H1 (cell line): ENCODE measurements around the gene PXMP4. TPM values are rescaled to one million over a fixed set of nuclear protein-coding genes. Genes with fewer than 3 reads are reported as not detected.

Experiments used
- KDM5A ChIP-seq: fragments of 200-600 bp; IDR thresholded peaks from 2 replicates; pipeline ENCODE4 v1.7.1; 2012; ENCODE audit warnings: mild to moderate bottlenecking, low read length, inconsistent platforms, mixed read lengths
- polyA plus RNA-seq, 7 experiments: library from polyadenylated mRNA; depleted of rRNA in 3 of 7; stranded (reverse) in 5 of 7; unstranded in 2 of 7; fragments of >200 nt in 5 of 7; fragments of 200-250 nt in 2 of 7; gene quantifications; 1 replicate in 5 of 7; 2 replicates in 1 of 7; 4 replicates in 1 of 7; pipeline versions ENCODE4 v1.2.1 to v1.2.3, GENCODE V29; 2011 to 2013; ENCODE audit warnings: missing spikeins in 2 of 7, mixed read lengths in 2 of 7
- total RNA-seq: library from RNA; stranded (reverse); fragmentation: NEBNext Ultra II Directional; extraction: Animal tissue kit (Norgen Biotek cat#: 25700); gene quantifications from 2 replicates; pipeline ENCODE4 v1.2.1, GENCODE V29; 2021

The PXMP4 gene
- total and polyA plus RNA-seq, 2 of the 8 experiments (the other 6 are each of a cell fraction or from before 2014, with no cell fraction given) = 3.3 to 3.4 TPM

- no peak for TF ChIP-seq KDM5A
Observed at GRCh38 chr20:33662172-33662571, 57.9 kb downstream of the PXMP4 start, which contains the start of gene C20orf144 (continued).
